GM12865 (cell line): ENCODE measurements around the gene ABCG8.
"Not testable (repeated sequence)": the region's sequence is repeated elsewhere in the genome, so short reads cannot be mapped to it uniquely, and the experiment has no call there.

Source experiments
- DNase-seq: peaks from one replicate; pipeline ENCODE4 v3.0.0; 2010; ENCODE audit warnings: low read depth
- H3K4me3 ChIP-seq: 2 replicates; pipeline ENCODE4 v1.5.1; 2011; ENCODE audit warnings: mild to moderate bottlenecking, low read depth, low read length, control low read depth
- CTCF ChIP-seq: IDR thresholded peaks from 2 replicates; pipeline ENCODE4 v1.5.1; 2011; ENCODE audit warnings: low read length, control low read depth, low read depth, inconsistent platforms; ENCODE audit not compliant: insufficient read depth; ENCODE audit errors: missing control alignments

The ABCG8 gene

GRCh38 chr2:43905871-43906270 lies 67.1 kb downstream of the ABCG8 start:
- DNase-seq, result no peak
- TF ChIP-seq CTCF, result no peak
- no peak overlapping the region for H3K4me3 ChIP-seq

- no peak for DNase-seq
- no peak for TF ChIP-seq CTCF
- H3K4me3 ChIP-seq, result no peak overlapping the region
These were observed 67.8 kb downstream of the ABCG8 start for GRCh38 chr2:43906448-43907109.

- not testable (repeated sequence) for H3K4me3 ChIP-seq, DNase-seq
These were observed 72.5 kb downstream of the ABCG8 start for GRCh38 chr2:43911136-43911790.

GRCh38 chr2:43924463-43924862 lies 85.7 kb downstream of the ABCG8 start:
- no peak for TF ChIP-seq CTCF
- no peak for DNase-seq
- no peak overlapping the region for H3K4me3 ChIP-seq

- no peak for TF ChIP-seq CTCF
- no peak for DNase-seq
- H3K4me3 ChIP-seq, result no peak overlapping the region
These were observed 86.7 kb downstream of the ABCG8 start for GRCh38 chr2:43925431-43925830.

- peak overlapping the region; percentile 35 for H3K4me3 ChIP-seq
- TF ChIP-seq CTCF, result no peak
- DNase-seq, result peak; percentile 44
These were observed 88.7 kb downstream of the ABCG8 start for GRCh38 chr2:43927442-43927841.

- H3K4me3 ChIP-seq, result no peak overlapping the region
- TF ChIP-seq CTCF, result no peak
- no peak for DNase-seq
These were observed 92.5 kb downstream of the ABCG8 start for GRCh38 chr2:43931293-43931692.
